T-helper 17 cell (primary cell): Measurements from ENCODE around the gene IST1. TPM values are rescaled to one million over a fixed set of nuclear protein-coding genes. Genes with fewer than 3 reads are reported as not detected.

Experiments
- ATAC-seq: fragments of 150-1000 bp; cut with Tn5 transposase; 2 replicates; pipeline ENCODE4 v1.10.0; 2021; ENCODE audit warnings: mild to moderate bottlenecking, moderate library complexity
- DNase-seq, 3 donors: peaks; one replicate each; pipeline versions ENCODE4 v3.0.0 to v3.0.0-alpha.2; 2020 to 2021
- H3K9me3 ChIP-seq: one replicate; pipeline ENCODE4 v1.7.0; 2013; ENCODE audit warnings: low read length, mild to moderate bottlenecking; ENCODE audit not compliant: control insufficient read depth, poor library complexity, severe bottlenecking
- H3K27ac Mint-ChIP-seq: one replicate; pipeline ENCODE4 v1.8.0; 2022; ENCODE audit warnings: mild to moderate bottlenecking, moderate library complexity, mixed read lengths
- H3K27me3 Mint-ChIP-seq: one replicate; pipeline ENCODE4 v1.8.0; 2022; ENCODE audit warnings: mixed read lengths
- H3K36me3 Mint-ChIP-seq: one replicate; pipeline ENCODE4 v1.8.0; 2022; ENCODE audit warnings: low read depth, mixed read lengths
- H3K4me1 Mint-ChIP-seq: one replicate; pipeline ENCODE4 v1.8.0; 2022; ENCODE audit warnings: mild to moderate bottlenecking, mixed read lengths
- H3K4me3 Mint-ChIP-seq: one replicate; pipeline ENCODE4 v1.8.0; 2022; ENCODE audit warnings: mild to moderate bottlenecking, moderate library complexity, mixed read lengths
- total RNA-seq, 4 donors: library from RNA in 2 of 4; stranded (reverse) in 2 of 4; gene quantifications; one replicate each; pipeline ENCODE4 v1.2.3 and lab custom pipeline; 2022 to 2026

IST1 gene
- total RNA-seq, 2 donors from 2014 or later: 262 to 283 TPM

DNA sequence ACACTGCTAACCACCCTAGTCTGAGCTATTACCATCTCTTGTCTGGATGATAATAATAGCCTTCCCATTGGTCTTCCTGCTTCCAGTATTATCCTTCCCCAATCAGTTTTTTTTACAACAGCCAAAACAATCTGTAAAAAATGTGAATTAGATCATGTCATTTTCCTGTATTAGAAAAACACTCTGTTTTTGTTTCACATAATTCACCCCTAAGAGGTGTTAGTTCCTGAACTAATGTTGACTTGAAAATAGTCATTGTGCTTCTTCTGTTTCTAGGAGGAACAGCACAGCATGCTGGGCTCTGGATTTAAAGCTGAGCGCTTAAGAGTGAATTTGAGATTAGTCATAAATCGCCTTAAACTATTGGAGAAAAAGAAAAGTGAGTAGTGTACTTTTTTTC, 20.0 kb downstream of the IST1 start:
- no peaks in the 10 kb centered on the region for H3K9me3 ChIP-seq
- H3K4me1 Mint-ChIP-seq: peaks cover 44% of the 10 kb centered on the region
- no peak overlapping the region for H3K4me3 Mint-ChIP-seq
- H3K36me3 Mint-ChIP-seq: peaks cover 17% of the 10 kb centered on the region
- peak overlapping the region; percentile 69 for H3K27ac Mint-ChIP-seq
- no peak for ATAC-seq
- H3K27me3 Mint-ChIP-seq: no peaks in the 10 kb centered on the region
- no peak for DNase-seq

- DNase-seq (no peak), ATAC-seq (no peak)
- Mint-ChIP-seq H3K4me3 (no peak overlapping the region), H3K27ac (peak overlapping the region; percentile 69), H3K4me1 (peaks cover 48% of the 10 kb centered on the region), H3K36me3 (peaks cover 20% of the 10 kb centered on the region), H3K27me3 (no peaks in the 10 kb centered on the region)
- no peaks in the 10 kb centered on the region for H3K9me3 ChIP-seq
Measured at GRCh38 chr16:71916397-71916920, 21.1 kb downstream of the IST1 start.

GRCh38 chr16:71917900-71918299, 22.6 kb downstream of the IST1 start:
- DNase-seq: no peak
- ATAC-seq: no peak
- Mint-ChIP-seq H3K4me1 (peaks cover 48% of the 10 kb centered on the region), H3K36me3 (peaks cover 23% of the 10 kb centered on the region), H3K27me3 (no peaks in the 10 kb centered on the region), H3K4me3 (no peak overlapping the region), H3K27ac (peak overlapping the region; percentile 6)
- no peaks in the 10 kb centered on the region for H3K9me3 ChIP-seq

- Mint-ChIP-seq H3K27ac (peak overlapping the region; percentile 61), H3K36me3 (peaks cover 25% of the 10 kb centered on the region), H3K27me3 (no peaks in the 10 kb centered on the region), H3K4me3 (no peak overlapping the region), H3K4me1 (peaks cover 49% of the 10 kb centered on the region)
- no peaks in the 10 kb centered on the region for H3K9me3 ChIP-seq
- DNase-seq (no peak), ATAC-seq (peak; percentile 33)
Measured at GRCh38 chr16:71919035-71919434, 23.7 kb downstream of the IST1 start.

DNA sequence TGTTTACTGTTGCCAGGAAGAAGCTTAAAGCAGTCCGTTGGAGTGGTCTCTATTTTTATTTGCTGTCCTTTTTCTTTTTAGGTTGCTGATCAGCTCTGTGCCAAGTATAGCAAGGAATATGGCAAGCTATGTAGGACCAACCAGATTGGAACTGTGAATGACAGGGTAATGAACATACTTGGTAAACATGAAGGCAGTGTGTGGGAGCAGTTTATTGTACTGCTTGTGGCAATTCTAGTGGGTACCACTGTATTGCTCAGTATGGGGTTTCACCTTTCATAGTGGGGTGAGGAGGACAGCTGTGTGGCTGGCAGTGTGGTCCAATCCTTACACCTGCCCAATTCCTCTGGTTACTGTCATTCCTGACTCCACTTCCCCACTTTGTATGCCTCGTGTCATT, 25.3 kb downstream of the IST1 start:
- DNase-seq (no peak), ATAC-seq (no peak)
- peak overlapping the region; percentile 37 for H3K27ac Mint-ChIP-seq
- H3K4me1 Mint-ChIP-seq: peaks cover 35% of the 10 kb centered on the region
- H3K9me3 ChIP-seq: no peaks in the 10 kb centered on the region
- H3K4me3 Mint-ChIP-seq: no peak overlapping the region
- no peaks in the 10 kb centered on the region for H3K27me3 Mint-ChIP-seq
- peaks cover 25% of the 10 kb centered on the region for H3K36me3 Mint-ChIP-seq

GRCh38 chr16:71923941-71924690, 28.8 kb downstream of the IST1 start:
- Mint-ChIP-seq H3K27ac (peak overlapping the region; percentile 72), H3K4me3 (no peak overlapping the region), H3K4me1 (peaks cover 19% of the 10 kb centered on the region), H3K36me3 (peaks cover 10% of the 10 kb centered on the region), H3K27me3 (no peaks in the 10 kb centered on the region)
- H3K9me3 ChIP-seq: no peaks in the 10 kb centered on the region
- ATAC-seq (no peak), DNase-seq (no peak)

DNA sequence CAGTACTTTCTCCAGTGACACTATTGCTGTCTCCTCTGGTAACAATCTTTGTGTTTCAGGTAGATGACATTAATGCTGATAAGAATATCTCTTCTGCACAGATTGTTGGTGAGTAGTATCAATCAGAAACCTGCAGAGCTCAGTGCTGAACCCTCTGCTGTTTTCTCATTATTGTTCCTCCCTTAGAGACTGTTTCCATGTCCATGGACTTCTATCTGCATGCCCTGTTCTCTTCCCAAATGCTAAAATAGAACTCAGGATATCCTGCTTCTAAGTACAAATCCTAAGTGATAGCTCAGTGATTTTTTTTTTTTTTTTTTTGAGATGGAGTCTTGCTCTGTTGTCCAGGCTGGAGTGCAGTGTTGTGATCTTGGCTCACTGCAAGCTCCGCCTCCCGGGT, 29.4 kb downstream of the IST1 start:
- Mint-ChIP-seq H3K36me3 (peaks cover 8% of the 10 kb centered on the region), H3K4me1 (peaks cover 19% of the 10 kb centered on the region), H3K27me3 (no peaks in the 10 kb centered on the region), H3K27ac (no peak overlapping the region), H3K4me3 (no peak overlapping the region)
- no peaks in the 10 kb centered on the region for H3K9me3 ChIP-seq
- ATAC-seq (no peak), DNase-seq (no peak)

GRCh38 chr16:71927383-71927782, 32.1 kb downstream of the IST1 start:
- DNase-seq (no peak), ATAC-seq (peak; percentile 44)
- Mint-ChIP-seq H3K36me3 (peaks cover 3% of the 10 kb centered on the region), H3K27ac (peak overlapping the region; percentile 51), H3K4me1 (peaks cover 17% of the 10 kb centered on the region), H3K4me3 (no peak overlapping the region), H3K27me3 (no peaks in the 10 kb centered on the region)
- no peaks in the 10 kb centered on the region for H3K9me3 ChIP-seq

DNA sequence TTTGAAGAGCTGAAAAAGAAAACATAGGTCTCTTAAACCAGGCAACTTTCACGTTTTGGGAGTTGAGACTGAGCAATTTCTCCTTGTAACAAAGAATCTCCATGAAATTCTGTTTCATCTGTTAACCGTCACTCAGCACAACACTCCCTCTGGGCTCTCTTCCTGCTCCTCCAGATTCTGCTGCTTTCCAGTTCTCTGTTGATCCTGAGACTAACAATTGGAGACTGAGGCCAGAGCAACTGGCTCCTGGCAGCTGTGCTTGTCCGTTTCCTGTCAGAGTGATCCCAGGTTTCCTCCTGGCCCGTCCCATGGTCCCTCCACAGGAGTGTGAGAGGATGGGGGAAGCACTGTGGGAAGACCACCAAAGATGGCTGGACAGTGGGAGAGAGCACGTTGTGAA, 32.5 kb downstream of the IST1 start:
- H3K9me3 ChIP-seq: no peaks in the 10 kb centered on the region
- no peak for ATAC-seq
- Mint-ChIP-seq H3K4me3 (no peak overlapping the region), H3K36me3 (peaks cover 2% of the 10 kb centered on the region), H3K27ac (peak overlapping the region; percentile 51), H3K27me3 (no peaks in the 10 kb centered on the region), H3K4me1 (peaks cover 14% of the 10 kb centered on the region)
- no peak for DNase-seq

GRCh38 chr16:71929048-71929447, 33.7 kb downstream of the IST1 start:
- no peak for DNase-seq
- Mint-ChIP-seq H3K4me1 (peaks cover 8% of the 10 kb centered on the region), H3K27me3 (no peaks in the 10 kb centered on the region), H3K4me3 (no peak overlapping the region), H3K36me3 (no peaks in the 10 kb centered on the region), H3K27ac (no peak overlapping the region)
- no peaks in the 10 kb centered on the region for H3K9me3 ChIP-seq
- no peak for ATAC-seq

DNA sequence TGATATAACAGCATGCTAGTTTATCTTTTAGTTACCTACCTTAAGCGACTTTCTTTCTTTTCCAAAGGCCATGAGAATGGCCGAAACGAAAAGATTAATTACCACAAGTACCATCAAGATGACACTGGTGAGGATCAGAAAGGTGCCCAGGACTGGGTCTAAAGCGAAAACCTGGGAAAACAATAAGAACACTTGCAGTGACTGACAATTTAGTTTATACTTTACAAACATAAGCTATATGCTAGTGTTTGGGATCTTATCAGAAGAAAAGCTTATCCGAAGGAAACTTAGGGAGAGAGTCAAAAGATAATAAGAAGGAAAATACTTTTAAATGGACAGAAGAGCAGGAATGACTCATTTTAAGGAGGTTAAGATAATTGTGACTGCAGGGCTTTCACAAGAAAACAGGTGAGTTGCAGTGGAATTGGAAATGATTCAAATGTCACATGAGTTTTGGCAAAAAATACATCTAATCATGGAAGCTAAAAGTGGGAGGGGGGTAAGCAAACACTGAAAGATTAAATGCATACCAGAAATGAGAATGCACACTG, 34.8 kb downstream of the IST1 start:
- DNase-seq (no peak), ATAC-seq (no peak)
- H3K9me3 ChIP-seq: no peaks in the 10 kb centered on the region
- Mint-ChIP-seq H3K27me3 (no peaks in the 10 kb centered on the region), H3K27ac (no peak overlapping the region), H3K4me3 (no peak overlapping the region), H3K4me1 (peaks cover 10% of the 10 kb centered on the region), H3K36me3 (no peaks in the 10 kb centered on the region)

GRCh38 chr16:71931001-71931400, 35.7 kb downstream of the IST1 start:
- DNase-seq (no peak), ATAC-seq (no peak)
- H3K4me3 Mint-ChIP-seq: no peak overlapping the region
- no peaks in the 10 kb centered on the region for H3K27me3 Mint-ChIP-seq
- H3K27ac Mint-ChIP-seq: no peak overlapping the region
- H3K9me3 ChIP-seq: no peaks in the 10 kb centered on the region
- peaks cover 12% of the 10 kb centered on the region for H3K4me1 Mint-ChIP-seq
- no peaks in the 10 kb centered on the region for H3K36me3 Mint-ChIP-seq

DNA sequence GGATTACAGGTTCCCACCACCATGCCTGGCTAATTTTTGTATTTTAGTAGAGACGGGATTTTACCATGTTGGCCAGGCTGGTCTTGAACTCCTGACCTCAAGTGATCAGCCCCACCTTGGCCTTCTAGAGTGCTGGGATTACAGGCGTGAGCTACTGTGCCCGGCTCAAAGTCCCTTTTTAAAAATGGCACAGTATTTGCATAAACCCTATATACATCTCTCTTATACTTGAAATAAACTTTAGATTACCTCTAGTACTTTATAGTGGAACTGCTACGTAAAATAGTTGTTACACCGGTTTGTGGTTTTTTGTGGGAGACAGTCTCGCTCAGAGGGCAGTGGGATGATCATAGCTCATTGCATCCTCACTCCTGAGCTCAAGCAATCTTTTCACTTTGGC, 36.3 kb downstream of the IST1 start:
- DNase-seq (no peak), ATAC-seq (no peak)
- Mint-ChIP-seq H3K36me3 (no peaks in the 10 kb centered on the region), H3K27me3 (no peaks in the 10 kb centered on the region), H3K4me3 (no peak overlapping the region), H3K27ac (no peak overlapping the region), H3K4me1 (peaks cover 12% of the 10 kb centered on the region)
- no peaks in the 10 kb centered on the region for H3K9me3 ChIP-seq

DNA sequence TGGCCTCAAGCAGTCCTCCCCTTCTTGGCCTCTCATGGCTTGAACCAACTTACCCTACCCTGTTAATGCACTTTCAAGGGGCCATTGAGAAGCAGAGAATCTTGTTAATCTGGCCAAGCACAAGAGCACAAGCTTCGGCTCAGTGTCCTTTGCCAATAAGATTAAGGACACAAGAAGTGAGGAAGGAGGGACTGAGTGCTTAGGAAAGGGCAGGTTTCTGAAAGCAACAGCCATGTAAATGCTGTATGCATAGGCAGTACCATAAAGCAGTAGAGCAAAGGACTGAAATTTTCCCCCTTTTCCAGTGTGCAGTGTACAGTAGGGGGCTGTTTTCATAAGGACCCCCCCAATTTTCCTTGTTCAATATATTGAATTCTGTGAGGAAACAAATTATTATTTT, 37.7 kb downstream of the IST1 start:
- no peak for ATAC-seq
- Mint-ChIP-seq H3K27me3 (no peaks in the 10 kb centered on the region), H3K4me1 (peaks cover 8% of the 10 kb centered on the region), H3K27ac (peak overlapping the region; percentile 57), H3K4me3 (no peak overlapping the region), H3K36me3 (no peaks in the 10 kb centered on the region)
- H3K9me3 ChIP-seq: no peaks in the 10 kb centered on the region
- DNase-seq: no peak
